CD4-positive, alpha-beta T cell treated with Interleukin-17A for 4 hours (primary cell): ENCODE data around the gene PDGFB.

Experiments
- DNase-seq: peaks from one replicate; pipeline ENCODE4 v3.0.0-alpha.2; 2020; ENCODE audit warnings: mixed read lengths

The PDGFB gene

DNA sequence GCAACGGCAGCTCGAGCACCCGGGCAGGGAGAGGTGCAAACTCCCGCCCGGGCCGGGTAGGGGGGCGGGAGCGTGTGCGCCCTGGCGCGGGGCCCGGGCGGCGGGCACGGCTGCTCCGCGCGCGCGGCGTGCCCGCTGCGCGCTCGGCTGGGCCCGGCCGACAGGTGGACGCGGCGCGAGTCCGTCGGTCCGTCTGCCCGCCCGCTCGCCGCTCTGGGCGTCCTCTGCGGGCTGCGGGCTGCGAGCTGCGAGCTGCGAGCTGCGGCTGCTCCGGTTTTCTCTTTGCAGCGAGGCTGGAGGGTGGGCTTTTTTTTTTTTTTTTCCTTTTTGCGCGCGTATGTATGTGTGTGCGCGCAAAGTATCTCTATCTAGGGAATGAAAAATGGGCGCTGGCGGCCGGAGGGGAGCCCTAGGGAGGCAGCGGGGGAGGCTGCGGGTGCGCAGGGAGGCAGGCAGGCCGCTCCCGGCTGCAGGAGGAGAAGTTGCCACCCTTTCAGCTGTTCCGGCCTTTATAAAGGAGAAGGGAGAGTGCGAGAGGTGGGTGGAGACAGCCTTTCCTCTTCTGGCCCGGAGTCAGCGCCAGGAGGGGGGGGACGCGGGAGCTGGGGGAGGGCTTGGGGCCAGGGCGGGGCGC, at the start of gene PDGFB:
Gene PDGFB (minus strand): TSS at position 487 of the 634 bp plus-strand sequence. CDS start 1,019 bp downstream, outside the sequence.
- peak; percentile 41 for DNase-seq

DNA sequence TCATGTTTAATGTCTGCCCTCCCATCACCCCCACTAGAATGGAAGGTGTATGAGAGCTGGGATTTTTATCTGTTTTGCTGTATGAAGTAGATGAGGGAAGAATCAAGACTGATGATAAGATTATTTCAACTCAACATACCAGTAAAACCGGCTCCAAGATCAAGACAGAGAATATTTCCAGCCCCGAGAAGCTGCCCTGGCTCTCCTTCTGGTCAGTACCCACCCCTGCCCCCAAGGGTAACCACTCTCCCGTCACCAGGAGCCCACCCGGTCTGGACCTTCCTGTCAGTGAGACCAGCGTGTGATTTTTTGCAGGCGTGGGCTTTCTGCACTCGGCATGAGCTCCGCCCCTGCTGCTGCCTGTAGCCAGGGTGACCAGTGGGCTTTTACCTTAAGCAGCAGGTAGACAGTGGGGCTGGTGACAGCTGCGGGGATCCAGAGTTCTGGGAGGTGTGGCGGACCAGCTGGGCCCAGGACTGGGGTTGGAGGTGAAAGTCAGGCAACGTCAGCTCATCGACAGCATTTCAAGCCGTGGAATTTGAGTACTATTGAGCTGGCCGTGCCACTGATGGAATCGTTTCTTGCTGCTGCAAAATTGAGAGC, 49.1 kb upstream of the PDGFB start:
- DNase-seq, result no peak

- DNase-seq, result no peak
Observed at GRCh38 chr22:39292561-39293074, 47.8 kb upstream of the PDGFB start.

DNA sequence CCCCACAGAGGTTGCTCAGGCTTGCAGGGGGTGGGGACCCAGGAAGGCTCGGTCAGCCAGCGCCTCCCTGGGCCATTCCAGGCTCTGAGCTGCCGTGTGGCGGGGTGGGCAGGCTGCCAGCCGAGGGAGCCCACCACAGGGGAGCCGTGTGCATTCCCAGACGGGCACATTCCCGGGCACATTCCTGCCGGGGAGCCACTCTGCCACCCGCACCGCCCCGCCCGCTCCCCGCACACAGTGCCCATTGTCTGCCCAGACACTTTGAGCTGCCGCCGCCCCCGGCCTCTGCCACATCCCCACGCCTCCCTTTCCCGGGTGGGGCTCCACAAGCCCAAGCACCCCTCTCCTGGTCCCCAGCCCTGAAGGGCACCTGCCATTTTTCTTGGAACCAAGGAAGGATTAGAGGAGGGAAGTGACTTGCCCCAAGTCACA, 47.3 kb upstream of the PDGFB start:
- DNase-seq, result no peak

DNA sequence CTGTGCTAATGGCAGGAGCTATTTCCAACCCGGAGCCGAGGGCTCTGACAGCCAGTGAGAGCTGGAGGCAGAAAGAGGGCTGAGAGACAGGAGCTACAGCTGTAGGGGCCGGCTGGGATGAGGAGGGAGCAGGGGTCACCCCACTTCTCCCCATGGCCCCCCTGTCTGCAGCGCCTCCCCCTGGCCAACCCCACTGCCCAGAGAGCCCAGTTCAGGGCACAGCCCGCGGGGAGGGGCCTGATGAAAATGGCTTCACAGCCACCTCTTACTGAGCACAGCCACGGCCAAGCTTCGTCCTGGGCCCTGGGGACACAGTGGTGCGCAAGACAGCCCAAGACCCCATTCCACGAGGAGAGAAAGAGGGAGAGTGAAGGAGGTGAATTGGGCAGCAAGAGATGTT, 46.7 kb upstream of the PDGFB start:
- DNase-seq, result no peak

DNA sequence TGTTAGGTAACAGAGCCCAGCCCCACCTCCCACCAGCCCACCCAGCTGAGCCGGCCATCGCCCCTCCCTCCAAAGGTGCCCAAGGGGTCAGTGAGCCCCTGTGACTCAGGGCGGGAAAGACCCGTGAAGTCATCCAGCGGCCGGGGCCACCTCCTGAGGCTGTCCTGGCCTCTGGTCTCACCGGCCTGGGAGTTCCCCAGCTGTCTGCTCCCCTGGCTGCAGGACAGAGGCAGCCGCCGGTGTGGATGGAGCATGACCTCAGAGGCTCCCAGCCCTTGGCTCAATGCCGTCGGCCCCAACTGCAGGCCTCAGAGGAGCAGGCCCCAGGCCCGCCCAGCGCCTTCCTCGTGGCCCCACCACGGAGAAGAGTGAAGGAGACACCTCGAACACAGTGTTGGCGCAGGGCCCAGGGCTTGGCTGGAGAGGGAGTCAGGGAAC, 46.0 kb upstream of the PDGFB start:
- DNase-seq, result no peak

GRCh38 chr22:39289975-39290720, 45.4 kb upstream of the PDGFB start:
- no peak for DNase-seq

GRCh38 chr22:39289533-39289932, 44.8 kb upstream of the PDGFB start:
- DNase-seq, result no peak

DNA sequence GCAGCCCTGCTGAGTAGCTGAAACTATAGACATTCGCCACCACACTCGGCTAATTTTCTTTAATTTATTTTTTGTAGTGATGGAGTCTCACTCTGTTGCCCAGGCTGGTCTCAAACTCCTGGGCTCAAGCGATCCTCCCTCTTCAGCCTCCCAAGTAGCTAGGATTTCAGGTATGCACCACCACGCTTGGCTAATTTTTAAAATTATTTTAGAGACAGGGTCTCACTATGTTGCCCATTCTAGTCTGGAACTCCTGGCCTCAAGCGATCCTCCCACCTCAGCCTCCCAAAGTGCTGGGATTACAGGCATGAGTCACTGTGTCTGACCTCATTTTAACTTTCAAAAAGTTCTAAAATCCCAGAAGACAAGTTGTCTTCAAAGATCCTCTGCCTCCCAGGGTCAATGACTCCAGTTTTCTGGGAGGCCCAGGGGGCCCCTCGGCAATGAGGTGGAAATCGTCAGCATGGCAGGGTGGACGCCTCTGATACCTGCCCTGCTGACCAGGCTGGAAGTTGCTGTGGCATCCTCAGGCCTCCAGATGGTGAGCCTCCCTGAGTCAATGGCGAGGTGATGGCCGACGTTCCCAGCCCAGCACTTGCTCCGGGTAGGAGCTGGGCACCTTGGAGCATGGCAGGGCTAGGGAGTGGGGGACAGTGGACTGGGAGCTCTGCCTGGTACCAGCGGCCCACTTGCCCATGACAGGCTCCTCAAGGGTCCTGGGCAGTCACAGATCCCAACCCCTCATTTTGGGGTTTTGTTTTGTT, 43.5 kb upstream of the PDGFB start:
- no peak for DNase-seq

- no peak for DNase-seq
Observed at GRCh38 chr22:39287076-39287725, 42.4 kb upstream of the PDGFB start.

- DNase-seq, result no peak
Observed at GRCh38 chr22:39284983-39285382, 40.2 kb upstream of the PDGFB start.

GRCh38 chr22:39284142-39284980, 39.6 kb upstream of the PDGFB start:
- no peak for DNase-seq

- DNase-seq, result no peak
Observed at GRCh38 chr22:39283322-39284141, 38.8 kb upstream of the PDGFB start.

GRCh38 chr22:39282645-39283321, 38.0 kb upstream of the PDGFB start:
- no peak for DNase-seq

DNA sequence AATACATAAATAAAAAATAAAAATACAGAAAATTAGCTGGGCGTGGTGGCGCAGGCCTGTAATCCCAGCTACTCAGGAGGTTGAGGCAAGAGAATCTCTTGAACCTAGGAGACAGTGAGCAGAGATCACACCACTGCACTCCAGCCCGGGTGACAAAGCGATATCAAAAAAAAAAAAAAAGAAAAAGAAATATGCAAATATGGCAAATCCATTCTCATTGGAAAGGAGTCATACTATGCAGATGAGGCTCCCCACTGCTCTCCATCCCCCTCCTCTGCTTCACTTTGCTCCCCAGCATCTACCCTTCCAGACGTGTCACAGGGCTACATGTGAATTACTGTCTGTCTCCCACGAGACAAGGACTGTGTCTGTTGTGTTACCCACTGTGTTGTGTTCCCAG, 36.3 kb upstream of the PDGFB start:
- DNase-seq, result no peak

- DNase-seq, result no peak
Observed at GRCh38 chr22:39280250-39280649, 35.5 kb upstream of the PDGFB start.

- DNase-seq, result no peak
Observed at GRCh38 chr22:39279170-39279850, 34.5 kb upstream of the PDGFB start.

- DNase-seq, result no peak
Observed at GRCh38 chr22:39278040-39278439, 33.3 kb upstream of the PDGFB start.

- no peak for DNase-seq
Observed at GRCh38 chr22:39277142-39277607, 32.4 kb upstream of the PDGFB start.
